Smooth muscle cell (in vitro differentiated cells): ENCODE measurements around the gene RRP1. TPM values are rescaled to one million over a fixed set of nuclear protein-coding genes. Genes with fewer than 3 reads are reported as not detected.
"Not testable (repeated sequence)": the region's sequence is repeated elsewhere in the genome, so short reads cannot be mapped to it uniquely, and the experiment has no call there.

ENCODE experiments used
- DNase-seq: peaks from one replicate; lab custom pipeline; 2025; ENCODE audit not compliant: unreplicated experiment; lab: John Stamatoyannopoulos, UW
- H2AFZ ChIP-seq: fragments of 200-600 bp; sonication (generic); 2 replicates; pipeline ENCODE4 v1.6.0; 2016; ENCODE audit warnings: antibody characterized with exemption, low read depth, mild to moderate bottlenecking
- H3F3A ChIP-seq: fragments of 200-600 bp; sonication (generic); 2 replicates; pipeline ENCODE4 v1.6.0; 2017; ENCODE audit warnings: antibody characterized with exemption, low read depth
- H3K27ac ChIP-seq: fragments of 200-600 bp; sonication (generic); 2 replicates; pipeline ENCODE4 v1.5.1; 2016; ENCODE audit warnings: low read depth, mild to moderate bottlenecking
- H3K27me3 ChIP-seq: fragments of 200-600 bp; sonication (generic); 2 replicates; pipeline ENCODE4 v1.6.1; 2016; ENCODE audit warnings: low read depth, mild to moderate bottlenecking
- H3K36me3 ChIP-seq: fragments of 200-600 bp; sonication (generic); 2 replicates; pipeline ENCODE4 v1.5.1; 2016; ENCODE audit warnings: low read depth
- H3K4me1 ChIP-seq: fragments of 200-600 bp; sonication (generic); 2 replicates; pipeline ENCODE4 v1.5.1; 2016; ENCODE audit warnings: low read depth
- H3K4me2 ChIP-seq: fragments of 200-600 bp; sonication (generic); 2 replicates; pipeline ENCODE4 v1.6.0; 2016; ENCODE audit warnings: mild to moderate bottlenecking
- H3K4me3 ChIP-seq: fragments of 200-600 bp; sonication (generic); 2 replicates; pipeline ENCODE4 v1.5.1; 2016; ENCODE audit warnings: mild to moderate bottlenecking
- H3K79me2 ChIP-seq: fragments of 200-600 bp; sonication (generic); 2 replicates; pipeline ENCODE4 v1.6.0; 2016; ENCODE audit warnings: low read depth, mild to moderate bottlenecking
- H3K9ac ChIP-seq: fragments of 200-600 bp; sonication (generic); 2 replicates; pipeline ENCODE4 v1.6.0; 2016; ENCODE audit warnings: low read depth
- H3K9me3 ChIP-seq: fragments of 200-600 bp; sonication (generic); replicated peaks from 2 replicates; pipeline ENCODE4 v1.5.1; 2016; ENCODE audit warnings: low read depth
- H4K20me1 ChIP-seq: fragments of 200-600 bp; sonication (generic); 2 replicates; pipeline ENCODE4 v1.6.0; 2016; ENCODE audit warnings: low read depth
- CTCF ChIP-seq: fragments of 200-600 bp; sonication (generic); IDR thresholded peaks from 2 replicates; pipeline ENCODE4 v1.5.1; 2017; ENCODE audit warnings: borderline replicate concordance, mild to moderate bottlenecking, antibody characterized with exemption; ENCODE audit not compliant: insufficient read depth, poor library complexity, severe bottlenecking
- WGBS: methylation state at CpG from one replicate; pipeline ENCODE4 v1.1.7; 2016; ENCODE audit warnings: low lambda C conversion rate; 5-methylcytosine and 5-hydroxymethylcytosine counted together
- polyA plus RNA-seq: library from polyadenylated mRNA; unstranded; fragments of >200 nt; fragmentation: Nextera tagmentation; extraction: Ambion mirVana; gene quantifications from 2 replicates; pipeline ENCODE4 v1.2.1, GENCODE V29; 2016
- total RNA-seq: library from RNA; depleted of rRNA; stranded (reverse); fragments of >200 nt; gene quantifications from 2 replicates; pipeline ENCODE4 v1.2.3, GENCODE V29; 2014

Gene RRP1
- total and polyA plus RNA-seq, 2 experiments from 2014 or later, result 11.3 to 17.5 TPM

DNA sequence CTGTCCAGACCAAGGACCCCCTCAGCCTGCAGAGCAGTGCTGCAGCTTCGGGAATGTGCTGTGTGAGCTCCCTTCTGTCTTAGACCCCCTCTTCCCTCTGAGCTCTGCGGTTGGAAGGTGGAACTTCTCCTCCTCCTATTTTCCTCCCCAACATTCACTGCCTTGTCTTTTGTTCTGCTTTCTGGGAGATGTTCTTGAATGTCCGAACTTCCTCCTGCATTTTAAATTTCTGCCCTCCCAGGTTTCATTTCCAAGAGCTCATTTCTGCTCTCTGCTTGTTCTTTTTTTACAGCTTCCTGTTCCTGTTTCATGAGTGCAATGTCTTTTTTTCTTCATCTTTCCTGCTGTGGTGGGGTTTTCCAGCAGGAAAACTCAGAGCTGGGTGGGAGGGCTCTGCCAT, 29.3 kb downstream of the RRP1 start:
- Histone ChIP-seq H3K9ac (no peak overlapping the region), H2AFZ (no peak overlapping the region), H3K4me2 (no peak overlapping the region), H3F3A (no peaks in the 10 kb centered on the region), H3K79me2 (no peaks in the 10 kb centered on the region), H3K27me3 (no peaks in the 10 kb centered on the region), H3K4me3 (no peak overlapping the region), H3K4me1 (no peaks in the 10 kb centered on the region), H3K36me3 (no peaks in the 10 kb centered on the region), H3K9me3 (no peaks in the 10 kb centered on the region), H3K27ac (no peak overlapping the region), H4K20me1 (no peaks in the 10 kb centered on the region)
- WGBS, result 91% methylated on average over 3 of the region's 3 CpGs
- TF ChIP-seq CTCF, result no peak
- no peak for DNase-seq

DNA sequence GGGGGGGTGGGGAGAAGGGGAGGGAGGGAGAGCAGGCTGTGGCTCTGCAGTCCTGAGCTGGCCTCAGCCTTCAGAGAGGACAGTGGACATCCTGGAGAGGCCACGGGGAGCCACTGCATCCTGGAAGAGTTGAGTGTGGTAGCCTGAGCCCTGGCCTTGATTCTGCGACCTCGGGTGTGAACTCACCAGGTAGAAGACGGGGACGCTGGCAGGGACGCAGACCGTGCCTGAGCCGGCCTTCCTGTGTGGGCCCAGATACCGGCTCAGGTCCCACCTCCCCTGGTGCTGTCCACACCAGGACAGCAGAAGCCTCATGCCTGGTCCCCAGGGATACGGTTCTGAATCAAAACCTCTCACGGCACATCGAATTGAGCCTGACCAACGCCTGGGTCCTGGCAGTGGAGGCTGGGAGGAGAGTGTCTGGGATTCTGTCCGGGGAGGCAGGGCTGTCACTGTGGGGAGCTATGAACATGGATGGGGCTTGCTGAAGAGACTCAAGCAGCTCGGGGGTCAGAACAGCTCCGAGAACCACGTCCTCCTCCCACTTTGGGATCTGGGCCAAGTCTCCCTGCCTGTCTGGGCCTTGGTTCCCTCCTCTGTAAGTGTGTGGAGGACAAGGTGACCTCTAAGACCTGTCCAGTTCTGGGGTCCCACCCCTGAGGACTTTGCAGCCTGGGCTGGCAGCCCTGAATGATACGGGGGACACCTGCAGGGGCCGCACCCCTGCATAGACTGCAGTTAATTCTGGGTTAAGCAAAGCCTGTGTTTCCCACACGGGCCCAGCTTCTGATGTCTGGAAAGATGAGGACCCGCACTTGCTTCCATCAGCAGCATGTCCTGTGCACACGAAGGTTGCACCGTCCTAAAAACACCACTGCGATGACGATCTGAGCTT, 30.4 kb downstream of the RRP1 start:
- Histone ChIP-seq H3K27me3 (no peaks in the 10 kb centered on the region), H3K79me2 (no peaks in the 10 kb centered on the region), H3K4me1 (no peaks in the 10 kb centered on the region), H3K27ac (no peak overlapping the region), H3K9me3 (no peaks in the 10 kb centered on the region), H3K36me3 (no peaks in the 10 kb centered on the region), H3K4me2 (no peak overlapping the region), H4K20me1 (no peaks in the 10 kb centered on the region), H2AFZ (no peak overlapping the region), H3K4me3 (no peak overlapping the region), H3K9ac (no peak overlapping the region), H3F3A (peaks cover 2% of the 10 kb centered on the region)
- DNase-seq, result no peak
- WGBS, result 94% methylated on average over 25 of the region's 25 CpGs
- no peak for TF ChIP-seq CTCF

DNA sequence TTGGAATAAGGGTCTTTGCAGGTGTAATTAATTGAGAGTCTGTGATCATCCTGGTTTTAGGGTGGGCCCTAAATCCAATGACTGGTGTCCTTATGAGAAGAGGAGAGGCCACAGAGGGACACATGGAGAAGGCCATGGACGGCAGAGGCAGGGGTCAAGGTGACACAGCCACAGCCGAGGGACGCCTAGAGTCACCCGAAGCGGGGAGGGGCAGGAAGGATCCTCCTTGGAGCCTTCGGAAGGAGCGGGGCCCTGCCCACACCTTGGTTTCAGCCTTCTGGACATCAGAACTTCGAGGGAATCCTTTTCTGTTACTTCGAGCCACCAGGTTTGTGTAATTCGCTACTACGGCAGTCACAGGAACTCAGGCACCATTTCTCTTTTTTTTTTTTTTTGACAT, 31.1 kb downstream of the RRP1 start:
- no peak for TF ChIP-seq CTCF
- Histone ChIP-seq H3K79me2 (no peaks in the 10 kb centered on the region), H3K27me3 (no peaks in the 10 kb centered on the region), H3K4me3 (no peak overlapping the region), H3K9ac (no peak overlapping the region), H3K9me3 (no peaks in the 10 kb centered on the region), H3K27ac (no peak overlapping the region), H3F3A (peaks cover 3% of the 10 kb centered on the region), H2AFZ (no peak overlapping the region), H3K4me2 (no peak overlapping the region), H3K36me3 (no peaks in the 10 kb centered on the region), H4K20me1 (no peaks in the 10 kb centered on the region), H3K4me1 (no peaks in the 10 kb centered on the region)
- WGBS, result 94% methylated on average over 11 of the region's 11 CpGs
- no peak for DNase-seq

- not testable (repeated sequence) for H3K9ac ChIP-seq, H3K36me3 ChIP-seq, DNase-seq, H3K79me2 ChIP-seq, H3K27ac ChIP-seq, H3K27me3 ChIP-seq, H4K20me1 ChIP-seq, H2AFZ ChIP-seq, H3K4me1 ChIP-seq, H3K4me2 ChIP-seq, H3K4me3 ChIP-seq, H3F3A ChIP-seq, H3K9me3 ChIP-seq
- whole genome bisulfite sequencing, result 96% methylated on average over 17 of the region's 25 CpGs
Measured at GRCh38 chr21:43822166-43822565, 32.8 kb downstream of the RRP1 start.

- DNase-seq, H3K9ac ChIP-seq, H3K4me1 ChIP-seq, H3K27me3 ChIP-seq, H3K9me3 ChIP-seq, H3K4me2 ChIP-seq, H3K36me3 ChIP-seq, H3K4me3 ChIP-seq, H2AFZ ChIP-seq, H3K27ac ChIP-seq, H3F3A ChIP-seq, H4K20me1 ChIP-seq, H3K79me2 ChIP-seq: not testable (repeated sequence)
- 100% methylated on average over 3 of the region's 5 CpGs for WGBS
Measured at GRCh38 chr21:43822741-43823140, 33.4 kb downstream of the RRP1 start.
